Measurements from ENCODE around the gene CCNL2. TPM values are rescaled to one million over a fixed set of nuclear protein-coding genes. Genes with fewer than 3 reads are reported as not detected.
A peak's percentile ranks its signal among the peaks of the same experiment; 100 is the strongest.

Gene CCNL2
- total and polyA plus RNA-seq, 4 donors = 46.4 to 170 (median 104) TPM

DNA sequence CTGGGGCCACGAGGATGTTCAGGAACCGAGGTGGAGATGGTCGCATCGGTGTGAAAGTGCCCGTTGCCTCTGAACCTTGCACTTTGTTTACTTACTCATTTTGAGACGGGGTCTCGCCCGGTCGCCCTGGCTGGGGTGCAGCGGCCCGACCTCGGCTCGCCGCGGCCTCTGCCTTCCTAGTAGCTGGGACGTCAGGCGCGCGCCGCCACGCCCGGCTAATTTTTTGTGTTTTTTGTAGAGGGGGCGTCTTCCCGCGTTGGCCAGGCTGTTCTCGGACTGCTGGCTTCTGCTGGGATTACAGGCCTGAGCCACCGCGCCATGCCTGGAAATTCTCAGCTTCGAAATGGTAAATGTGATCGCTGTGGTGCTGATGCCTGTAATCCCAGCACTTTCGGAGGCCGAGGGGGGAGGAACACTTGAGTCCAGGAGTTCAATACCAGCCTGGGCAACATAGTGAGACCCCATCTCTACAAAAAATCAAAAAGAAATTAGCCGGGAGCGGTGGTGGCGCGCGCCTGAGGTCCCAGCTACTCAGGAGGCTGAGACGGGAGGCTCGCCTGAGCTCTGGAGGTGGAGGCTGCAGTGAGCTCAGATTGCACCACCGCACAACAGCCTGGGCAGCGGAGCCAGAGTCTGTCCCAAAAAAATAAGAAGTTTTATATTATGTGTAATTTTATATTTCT, 8.6 kb upstream of the CCNL2 start:
- no peak for DNase-seq (ENCODE audit: low spot score)
- H3K4me3 ChIP-seq (ENCODE audit: low read depth in 1 of 3, low read length in 3 of 3) = peak overlapping the region; percentile 96 to 98 (median 98)
- H3K27me3 ChIP-seq (ENCODE audit: control insufficient read depth in 4 of 4, insufficient read depth in 4 of 4, low read length in 3 of 4) = no peaks in the 10 kb centered on the region
- H3K36me3 ChIP-seq (ENCODE audit: control insufficient read depth in 4 of 4, insufficient read depth in 3 of 4, low read depth in 1 of 4, low read length in 3 of 4) = peaks cover 0 to 14% (median 8%) of the 10 kb centered on the region in 4 donors
- WGBS = 10% methylated on average over 41 of the region's 41 CpGs
- H3K9me3 ChIP-seq (ENCODE audit: control insufficient read depth in 4 of 4, low read length in 3 of 4) = no peaks in the 10 kb centered on the region
- peaks cover 5 to 40% (median 30%) of the 10 kb centered on the region in 4 donors for H3K4me1 ChIP-seq (ENCODE audit: control insufficient read depth in 4 of 4, insufficient read depth in 4 of 4, low read length in 3 of 4)
- H3K27ac ChIP-seq (ENCODE audit: low read depth in 1 of 2, low read length in 2 of 2) = peak overlapping the region; percentile 70 to 90
- TF ChIP-seq TAF1 (conservative IDR thresholded peaks at IDR 0.05) (no peak), YY1 (IDR thresholded peaks at IDR 0.05) (no peak), HNF4A (conservative IDR thresholded peaks at IDR 0.05) (no peak), FOXA2 (IDR thresholded peaks at IDR 0.05) (no peak), EGR1 (IDR thresholded peaks at IDR 0.05; ENCODE audit: low read depth in 2 of 2) (no peak), SP1 (IDR thresholded peaks at IDR 0.05) (no peak), RXRA (IDR thresholded peaks at IDR 0.05) (no peak), HNF4G (IDR thresholded peaks at IDR 0.05) (no peak), JUND (IDR thresholded peaks at IDR 0.05) (no peak), NR2F2 (IDR thresholded peaks at IDR 0.05) (no peak)
- TF ChIP-seq, protein P1, sequence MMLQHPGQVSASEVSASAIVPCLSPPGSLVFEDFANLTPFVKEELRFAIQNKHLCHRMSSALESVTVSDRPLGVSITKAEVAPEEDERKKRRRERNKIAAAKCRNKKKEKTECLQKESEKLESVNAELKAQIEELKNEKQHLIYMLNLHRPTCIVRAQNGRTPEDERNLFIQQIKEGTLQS (IDR thresholded peaks at IDR 0.05) = no peak
- TF ChIP-seq, protein P2, sequence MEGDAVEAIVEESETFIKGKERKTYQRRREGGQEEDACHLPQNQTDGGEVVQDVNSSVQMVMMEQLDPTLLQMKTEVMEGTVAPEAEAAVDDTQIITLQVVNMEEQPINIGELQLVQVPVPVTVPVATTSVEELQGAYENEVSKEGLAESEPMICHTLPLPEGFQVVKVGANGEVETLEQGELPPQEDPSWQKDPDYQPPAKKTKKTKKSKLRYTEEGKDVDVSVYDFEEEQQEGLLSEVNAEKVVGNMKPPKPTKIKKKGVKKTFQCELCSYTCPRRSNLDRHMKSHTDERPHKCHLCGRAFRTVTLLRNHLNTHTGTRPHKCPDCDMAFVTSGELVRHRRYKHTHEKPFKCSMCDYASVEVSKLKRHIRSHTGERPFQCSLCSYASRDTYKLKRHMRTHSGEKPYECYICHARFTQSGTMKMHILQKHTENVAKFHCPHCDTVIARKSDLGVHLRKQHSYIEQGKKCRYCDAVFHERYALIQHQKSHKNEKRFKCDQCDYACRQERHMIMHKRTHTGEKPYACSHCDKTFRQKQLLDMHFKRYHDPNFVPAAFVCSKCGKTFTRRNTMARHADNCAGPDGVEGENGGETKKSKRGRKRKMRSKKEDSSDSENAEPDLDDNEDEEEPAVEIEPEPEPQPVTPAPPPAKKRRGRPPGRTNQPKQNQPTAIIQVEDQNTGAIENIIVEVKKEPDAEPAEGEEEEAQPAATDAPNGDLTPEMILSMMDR (IDR thresholded peaks at IDR 0.05; ENCODE audit: low read depth, low read length, missing input control) = no peak
- H3K9ac ChIP-seq (ENCODE audit: low read depth in 1 of 2, low read length in 2 of 2) = peak overlapping the region; percentile 1 to 99

DNA sequence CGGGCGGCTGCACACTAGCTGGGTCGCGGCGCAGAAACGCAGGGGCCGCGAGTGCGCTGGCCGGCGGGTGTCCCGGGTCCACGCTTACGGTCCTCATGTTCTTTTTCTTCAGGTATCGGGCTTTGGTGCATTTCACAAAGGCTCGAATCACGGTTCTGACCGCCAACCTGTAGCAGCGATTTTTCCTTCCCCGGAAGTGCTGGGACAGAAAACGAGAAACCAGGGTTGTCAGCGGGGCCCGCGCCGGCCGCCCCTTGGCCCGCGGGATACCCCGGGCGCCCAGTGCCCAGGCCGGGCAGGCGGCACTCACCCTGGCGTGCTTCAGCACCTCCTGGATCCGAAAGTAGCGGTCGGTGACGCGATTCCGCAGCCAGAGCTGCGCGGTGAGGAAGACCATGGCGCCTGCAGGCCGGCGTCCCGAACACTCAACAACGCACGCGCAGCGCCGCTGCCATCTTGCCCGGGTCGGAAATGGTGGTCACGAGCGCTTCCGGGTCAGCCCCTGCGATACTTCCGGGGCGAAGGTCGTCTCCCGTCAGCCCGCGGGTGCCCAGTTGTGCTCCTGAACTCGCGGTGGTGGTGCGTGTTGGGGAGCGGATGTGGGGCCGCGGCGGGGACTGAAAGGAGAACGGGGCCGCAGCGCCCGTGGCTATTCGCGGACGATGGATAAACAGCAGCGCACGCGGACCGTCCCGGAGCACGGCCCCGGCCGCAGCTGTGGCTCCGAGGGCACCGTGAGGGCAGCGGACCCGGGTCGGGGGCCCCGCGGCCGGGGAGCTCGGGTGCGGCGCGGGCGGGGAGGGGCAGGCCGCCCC, 7.9 kb upstream of the CCNL2 start, which contains the start of gene MRPL20:
Gene MRPL20 (minus strand): TSS at position 473 of the 815 bp plus-strand sequence. CDS start 76 bp downstream, at position 397.
- Histone ChIP-seq H3K27me3 (ENCODE audit: control insufficient read depth in 4 of 4, insufficient read depth in 4 of 4, low read length in 3 of 4) (no peaks in the 10 kb centered on the region), H3K4me1 (ENCODE audit: control insufficient read depth in 4 of 4, insufficient read depth in 4 of 4, low read length in 3 of 4) (peaks cover 5 to 47% (median 35%) of the 10 kb centered on the region in 4 donors), H3K9me3 (ENCODE audit: control insufficient read depth in 4 of 4, low read length in 3 of 4) (no peaks in the 10 kb centered on the region), H3K27ac (ENCODE audit: low read depth in 1 of 2, low read length in 2 of 2) (peak within 1 kb of the TSS; percentile 70 to 90), H3K36me3 (ENCODE audit: control insufficient read depth in 4 of 4, insufficient read depth in 3 of 4, low read depth in 1 of 4, low read length in 3 of 4) (peaks cover 0 to 15% (median 9%) of the 10 kb centered on the region in 4 donors), H3K4me3 (ENCODE audit: low read depth in 1 of 3, low read length in 3 of 3) (peak within 1 kb of the TSS; percentile 96 to 98 (median 98)), H3K9ac (ENCODE audit: low read depth in 1 of 2, low read length in 2 of 2) (peak within 1 kb of the TSS; percentile 47 to 99)
- under 1% methylated on average over 98 of the region's 98 CpGs for WGBS
- peak; percentile 93 for DNase-seq (ENCODE audit: low spot score)
- peak; percentile 95 for TF ChIP-seq NR2F2 (IDR thresholded peaks at IDR 0.05)
- peak; percentile 91 to 99 for TF ChIP-seq GABPA (IDR thresholded peaks at IDR 0.05 in 1 of 2, conservative IDR thresholded peaks at IDR 0.05 in 1 of 2)
- TF ChIP-seq YY1 (IDR thresholded peaks at IDR 0.05) = peak; percentile 99
- TF ChIP-seq FOXA2 (IDR thresholded peaks at IDR 0.05) = no peak
- TF ChIP-seq SP1 (IDR thresholded peaks at IDR 0.05) = peak; percentile 47
- peak; percentile 45 to 71 for TF ChIP-seq RXRA (IDR thresholded peaks at IDR 0.05)
- TF ChIP-seq, protein P3, sequence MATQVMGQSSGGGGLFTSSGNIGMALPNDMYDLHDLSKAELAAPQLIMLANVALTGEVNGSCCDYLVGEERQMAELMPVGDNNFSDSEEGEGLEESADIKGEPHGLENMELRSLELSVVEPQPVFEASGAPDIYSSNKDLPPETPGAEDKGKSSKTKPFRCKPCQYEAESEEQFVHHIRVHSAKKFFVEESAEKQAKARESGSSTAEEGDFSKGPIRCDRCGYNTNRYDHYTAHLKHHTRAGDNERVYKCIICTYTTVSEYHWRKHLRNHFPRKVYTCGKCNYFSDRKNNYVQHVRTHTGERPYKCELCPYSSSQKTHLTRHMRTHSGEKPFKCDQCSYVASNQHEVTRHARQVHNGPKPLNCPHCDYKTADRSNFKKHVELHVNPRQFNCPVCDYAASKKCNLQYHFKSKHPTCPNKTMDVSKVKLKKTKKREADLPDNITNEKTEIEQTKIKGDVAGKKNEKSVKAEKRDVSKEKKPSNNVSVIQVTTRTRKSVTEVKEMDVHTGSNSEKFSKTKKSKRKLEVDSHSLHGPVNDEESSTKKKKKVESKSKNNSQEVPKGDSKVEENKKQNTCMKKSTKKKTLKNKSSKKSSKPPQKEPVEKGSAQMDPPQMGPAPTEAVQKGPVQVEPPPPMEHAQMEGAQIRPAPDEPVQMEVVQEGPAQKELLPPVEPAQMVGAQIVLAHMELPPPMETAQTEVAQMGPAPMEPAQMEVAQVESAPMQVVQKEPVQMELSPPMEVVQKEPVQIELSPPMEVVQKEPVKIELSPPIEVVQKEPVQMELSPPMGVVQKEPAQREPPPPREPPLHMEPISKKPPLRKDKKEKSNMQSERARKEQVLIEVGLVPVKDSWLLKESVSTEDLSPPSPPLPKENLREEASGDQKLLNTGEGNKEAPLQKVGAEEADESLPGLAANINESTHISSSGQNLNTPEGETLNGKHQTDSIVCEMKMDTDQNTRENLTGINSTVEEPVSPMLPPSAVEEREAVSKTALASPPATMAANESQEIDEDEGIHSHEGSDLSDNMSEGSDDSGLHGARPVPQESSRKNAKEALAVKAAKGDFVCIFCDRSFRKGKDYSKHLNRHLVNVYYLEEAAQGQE (IDR thresholded peaks at IDR 0.05) = peak; percentile 39
- TF ChIP-seq, protein P1 (IDR thresholded peaks at IDR 0.05) = no peak
- TF ChIP-seq, protein P4, sequence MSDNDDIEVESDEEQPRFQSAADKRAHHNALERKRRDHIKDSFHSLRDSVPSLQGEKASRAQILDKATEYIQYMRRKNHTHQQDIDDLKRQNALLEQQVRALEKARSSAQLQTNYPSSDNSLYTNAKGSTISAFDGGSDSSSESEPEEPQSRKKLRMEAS (IDR thresholded peaks at IDR 0.05) = peak; percentile 84
- peak; percentile 79 for TF ChIP-seq HNF4G (IDR thresholded peaks at IDR 0.05)
- TF ChIP-seq HNF4A (conservative IDR thresholded peaks at IDR 0.05) = peak; percentile 86 to 92
- peak; percentile 40 to 65 for TF ChIP-seq RAD21 (IDR thresholded peaks at IDR 0.05)
- TF ChIP-seq, protein P5, sequence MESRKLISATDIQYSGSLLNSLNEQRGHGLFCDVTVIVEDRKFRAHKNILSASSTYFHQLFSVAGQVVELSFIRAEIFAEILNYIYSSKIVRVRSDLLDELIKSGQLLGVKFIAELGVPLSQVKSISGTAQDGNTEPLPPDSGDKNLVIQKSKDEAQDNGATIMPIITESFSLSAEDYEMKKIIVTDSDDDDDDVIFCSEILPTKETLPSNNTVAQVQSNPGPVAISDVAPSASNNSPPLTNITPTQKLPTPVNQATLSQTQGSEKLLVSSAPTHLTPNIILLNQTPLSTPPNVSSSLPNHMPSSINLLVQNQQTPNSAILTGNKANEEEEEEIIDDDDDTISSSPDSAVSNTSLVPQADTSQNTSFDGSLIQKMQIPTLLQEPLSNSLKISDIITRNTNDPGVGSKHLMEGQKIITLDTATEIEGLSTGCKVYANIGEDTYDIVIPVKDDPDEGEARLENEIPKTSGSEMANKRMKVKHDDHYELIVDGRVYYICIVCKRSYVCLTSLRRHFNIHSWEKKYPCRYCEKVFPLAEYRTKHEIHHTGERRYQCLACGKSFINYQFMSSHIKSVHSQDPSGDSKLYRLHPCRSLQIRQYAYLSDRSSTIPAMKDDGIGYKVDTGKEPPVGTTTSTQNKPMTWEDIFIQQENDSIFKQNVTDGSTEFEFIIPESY (IDR thresholded peaks at IDR 0.05) = peak; percentile 26
- no peak for TF ChIP-seq FOXA1 (IDR thresholded peaks at IDR 0.05)
